GM18520 (cell line): ENCODE data around the gene IDUA.

Experiments
- ATAC-seq: cut with Tn5 transposase; IDR thresholded peaks from one replicate; pipeline ENCODE4 v1.9.1; 2021; ENCODE audit not compliant: unreplicated experiment

Gene IDUA

GRCh38 chr4:1013225-1014073, 26.6 kb downstream of the IDUA start:
- ATAC-seq, result no peak

GRCh38 chr4:1014291-1015167, 27.7 kb downstream of the IDUA start:
- no peak for ATAC-seq

GRCh38 chr4:1015179-1015578, 28.3 kb downstream of the IDUA start:
- ATAC-seq, result no peak

- ATAC-seq, result no peak
Observed at GRCh38 chr4:1015746-1016145, 28.9 kb downstream of the IDUA start.

DNA sequence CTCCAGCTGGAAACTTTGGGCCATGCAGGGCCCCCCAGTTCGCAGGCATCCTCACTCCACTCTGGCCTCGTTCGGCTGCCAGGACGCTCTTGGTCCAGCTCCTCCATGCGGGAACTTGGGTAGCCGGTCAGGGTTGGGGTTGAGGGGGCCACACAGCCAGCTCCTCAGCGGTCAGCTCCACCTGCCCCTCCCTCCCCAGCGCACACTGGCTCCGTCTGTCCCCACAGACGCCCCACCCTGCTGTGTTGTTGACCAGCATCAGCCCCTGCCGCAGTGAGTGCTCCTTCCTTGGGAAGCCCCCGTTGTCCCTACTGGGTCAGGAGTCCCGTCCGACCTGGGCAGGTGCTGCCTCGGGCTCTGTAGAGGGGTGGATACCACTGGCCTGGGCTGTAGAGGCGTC, 30.4 kb downstream of the IDUA start:
- ATAC-seq, result no peak

DNA sequence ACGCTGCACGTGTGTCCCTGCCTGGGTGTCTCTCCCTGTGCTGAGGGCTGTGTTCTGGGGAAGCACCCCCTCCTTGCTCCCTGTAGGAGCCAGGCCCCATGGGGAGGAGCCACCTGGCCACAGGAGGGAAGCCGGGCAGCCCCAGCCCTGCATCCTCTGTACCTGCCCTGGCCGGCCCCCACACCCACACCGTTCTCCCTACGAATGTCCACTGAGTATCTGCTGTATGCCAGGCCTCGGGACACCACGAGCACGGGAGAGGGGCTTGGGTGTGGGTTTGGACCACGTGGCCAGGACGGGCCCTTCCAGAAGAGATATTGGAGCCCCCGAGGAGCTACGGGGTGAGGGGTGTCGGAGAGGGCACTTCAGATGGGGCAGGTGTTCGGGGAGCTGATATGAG, 30.9 kb downstream of the IDUA start:
- ATAC-seq, result no peak

DNA sequence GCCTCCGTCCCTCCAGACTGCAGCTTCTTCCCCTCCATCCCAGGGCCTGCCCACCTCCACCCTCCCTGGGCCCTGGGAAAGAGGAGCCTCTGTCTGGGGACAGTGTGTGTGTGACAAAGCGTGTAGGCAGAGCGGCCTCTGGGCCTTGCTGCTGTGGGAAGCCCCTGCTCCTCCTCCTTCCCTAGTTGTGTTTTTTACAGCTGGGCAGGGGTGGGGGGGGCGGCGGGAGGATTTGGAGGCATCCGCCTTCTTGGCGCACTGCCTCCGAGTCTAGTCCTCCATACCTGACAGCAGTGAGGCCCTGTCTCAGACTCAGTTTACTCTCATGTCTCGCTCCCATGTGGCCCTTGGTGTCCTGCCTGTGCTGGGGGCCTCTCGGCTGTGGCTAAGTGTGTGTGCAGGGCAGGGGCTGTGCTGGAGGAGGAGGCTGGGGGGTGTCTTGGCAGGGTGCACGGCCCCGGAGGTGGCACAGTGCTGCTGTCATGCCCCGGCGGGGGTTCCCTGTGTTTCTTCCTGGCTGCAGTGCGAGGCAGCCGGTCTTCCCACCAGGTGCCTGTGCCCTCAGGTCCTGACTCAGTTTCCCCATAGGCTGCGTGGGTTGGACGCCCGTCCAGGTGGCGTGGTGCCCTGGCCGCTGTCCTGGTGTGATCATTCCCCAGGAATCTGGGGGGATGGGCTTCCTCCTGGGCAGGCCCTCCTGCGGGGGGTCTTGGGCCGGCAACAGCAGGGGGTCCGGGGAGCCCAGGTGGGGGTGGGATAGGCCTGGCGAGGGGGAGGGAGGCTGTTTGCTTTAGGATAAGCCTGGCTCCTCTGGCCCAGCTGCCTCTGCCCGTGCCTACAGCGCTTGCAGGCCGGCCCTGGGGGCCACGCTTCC, 31.5 kb downstream of the IDUA start:
- no peak for ATAC-seq

GRCh38 chr4:1019320-1019719, 32.5 kb downstream of the IDUA start:
- no peak for ATAC-seq

DNA sequence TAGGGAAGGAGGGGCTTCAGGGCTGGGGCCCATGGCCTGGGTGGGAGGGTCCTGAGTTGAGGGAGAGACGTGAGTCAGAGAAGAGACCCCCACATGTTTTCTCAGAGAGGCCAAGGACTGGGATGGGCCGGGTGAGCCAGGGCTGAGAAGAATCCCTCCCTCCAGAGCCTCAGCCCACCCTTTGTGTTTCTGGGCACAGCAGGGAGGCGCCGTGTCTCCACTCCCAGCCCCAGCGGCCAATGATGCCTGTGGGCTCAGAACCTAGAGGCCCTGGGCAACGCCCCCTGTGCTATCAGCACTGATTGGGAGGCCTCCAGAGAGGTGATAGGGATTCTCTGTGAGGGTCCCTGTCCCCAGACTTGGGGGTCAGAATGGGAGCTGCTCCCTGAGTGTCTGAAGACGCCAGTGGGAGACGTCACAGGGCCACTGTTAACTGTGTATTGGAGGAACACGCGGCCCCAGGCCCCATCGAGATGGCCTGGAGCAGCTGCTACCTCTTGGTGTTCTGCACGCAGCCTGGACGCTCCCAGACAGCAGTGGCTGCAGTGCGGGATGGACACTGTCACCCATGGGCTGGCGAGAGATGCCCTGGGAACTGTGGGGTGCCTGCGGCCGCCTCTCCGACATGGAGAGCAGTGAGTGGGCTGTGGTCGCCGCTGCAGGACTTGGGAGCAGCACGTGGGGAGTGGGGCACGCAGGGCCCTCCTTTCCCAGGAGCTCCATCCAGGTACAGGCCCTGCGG, 33.1 kb downstream of the IDUA start:
- no peak for ATAC-seq

GRCh38 chr4:1021386-1022050, 34.7 kb downstream of the IDUA start:
- ATAC-seq, result peak; percentile 82

DNA sequence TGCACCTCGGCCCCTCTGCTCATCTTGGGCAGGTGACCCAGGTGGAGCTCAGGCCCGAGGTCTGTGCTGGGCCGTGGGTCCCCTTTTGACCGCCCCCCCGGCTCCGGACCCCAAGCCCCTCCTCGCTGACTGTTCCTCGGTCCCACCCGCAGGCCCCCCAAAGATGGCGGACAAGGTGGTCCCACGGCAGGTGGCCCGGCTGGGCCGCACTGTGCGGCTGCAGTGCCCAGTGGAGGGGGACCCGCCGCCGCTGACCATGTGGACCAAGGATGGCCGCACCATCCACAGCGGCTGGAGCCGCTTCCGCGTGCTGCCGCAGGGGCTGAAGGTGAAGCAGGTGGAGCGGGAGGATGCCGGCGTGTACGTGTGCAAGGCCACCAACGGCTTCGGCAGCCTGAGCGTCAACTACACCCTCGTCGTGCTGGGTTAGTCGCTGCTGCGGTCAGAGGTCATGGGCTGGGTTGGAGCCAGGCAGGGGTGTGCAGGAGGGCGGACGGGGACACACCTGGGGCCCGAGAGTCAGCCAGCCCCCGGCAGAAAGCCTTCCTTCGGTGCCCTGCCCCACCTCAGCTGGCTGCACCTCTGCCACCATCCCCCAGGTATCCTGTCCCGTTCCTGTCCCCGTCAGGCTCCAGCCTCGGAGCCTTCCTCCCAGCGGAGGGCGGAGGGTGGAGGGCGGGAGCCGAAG, 35.4 kb downstream of the IDUA start:
- ATAC-seq, result no peak

GRCh38 chr4:1022739-1023066, 35.9 kb downstream of the IDUA start:
- no peak for ATAC-seq

DNA sequence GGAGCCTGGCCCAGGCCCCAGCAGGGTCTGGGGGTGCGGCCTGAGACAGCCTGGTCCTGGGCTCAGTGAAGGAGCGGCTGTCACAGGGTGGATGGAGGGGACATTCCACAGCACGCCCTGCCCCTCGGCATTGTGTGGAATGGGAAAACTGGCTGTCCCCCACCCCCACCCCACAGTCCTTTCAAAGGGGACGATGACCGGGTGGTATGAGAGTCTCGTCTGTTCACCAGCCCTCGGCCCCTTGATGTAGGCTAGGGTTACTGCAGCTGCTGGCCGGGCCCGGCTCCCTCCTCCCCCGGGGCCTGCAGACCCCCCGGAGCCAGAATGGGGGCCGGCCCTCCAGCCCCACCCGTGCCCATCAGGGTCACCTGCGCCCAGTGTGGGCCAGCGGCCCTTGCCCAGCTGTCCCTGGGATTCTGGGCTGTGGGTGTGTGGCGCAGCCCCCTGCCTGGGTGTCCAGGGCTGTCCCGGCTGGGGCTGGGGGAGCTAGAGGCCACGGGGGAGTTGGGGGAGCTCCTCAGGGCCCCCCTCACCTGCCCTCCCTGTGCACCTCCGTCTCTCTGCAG, 36.3 kb downstream of the IDUA start:
- no peak for ATAC-seq

DNA sequence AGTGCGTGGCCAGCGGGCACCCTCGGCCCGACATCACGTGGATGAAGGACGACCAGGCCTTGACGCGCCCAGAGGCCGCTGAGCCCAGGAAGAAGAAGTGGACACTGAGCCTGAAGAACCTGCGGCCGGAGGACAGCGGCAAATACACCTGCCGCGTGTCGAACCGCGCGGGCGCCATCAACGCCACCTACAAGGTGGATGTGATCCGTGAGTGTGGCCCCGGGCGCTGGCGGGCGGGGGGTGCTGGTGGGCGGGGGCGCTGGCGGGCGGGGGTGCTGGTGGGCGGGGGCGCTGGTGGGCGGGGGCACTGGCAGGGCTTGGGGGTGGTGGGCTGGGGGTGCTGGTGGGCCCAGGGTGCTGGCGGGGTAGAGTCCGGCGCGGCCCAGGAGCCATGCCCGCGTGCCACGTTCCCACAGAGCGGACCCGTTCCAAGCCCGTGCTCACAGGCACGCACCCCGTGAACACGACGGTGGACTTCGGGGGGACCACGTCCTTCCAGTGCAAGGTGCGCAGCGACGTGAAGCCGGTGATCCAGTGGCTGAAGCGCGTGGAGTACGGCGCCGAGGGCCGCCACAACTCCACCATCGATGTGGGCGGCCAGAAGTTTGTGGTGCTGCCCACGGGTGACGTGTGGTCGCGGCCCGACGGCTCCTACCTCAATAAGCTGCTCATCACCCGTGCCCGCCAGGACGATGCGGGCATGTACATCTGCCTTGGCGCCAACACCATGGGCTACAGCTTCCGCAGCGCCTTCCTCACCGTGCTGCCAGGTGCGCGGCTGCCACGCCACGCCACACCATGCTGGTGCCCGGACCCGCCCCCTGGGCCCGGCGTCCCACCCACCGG, 37.3 kb downstream of the IDUA start:
- no peak for ATAC-seq

DNA sequence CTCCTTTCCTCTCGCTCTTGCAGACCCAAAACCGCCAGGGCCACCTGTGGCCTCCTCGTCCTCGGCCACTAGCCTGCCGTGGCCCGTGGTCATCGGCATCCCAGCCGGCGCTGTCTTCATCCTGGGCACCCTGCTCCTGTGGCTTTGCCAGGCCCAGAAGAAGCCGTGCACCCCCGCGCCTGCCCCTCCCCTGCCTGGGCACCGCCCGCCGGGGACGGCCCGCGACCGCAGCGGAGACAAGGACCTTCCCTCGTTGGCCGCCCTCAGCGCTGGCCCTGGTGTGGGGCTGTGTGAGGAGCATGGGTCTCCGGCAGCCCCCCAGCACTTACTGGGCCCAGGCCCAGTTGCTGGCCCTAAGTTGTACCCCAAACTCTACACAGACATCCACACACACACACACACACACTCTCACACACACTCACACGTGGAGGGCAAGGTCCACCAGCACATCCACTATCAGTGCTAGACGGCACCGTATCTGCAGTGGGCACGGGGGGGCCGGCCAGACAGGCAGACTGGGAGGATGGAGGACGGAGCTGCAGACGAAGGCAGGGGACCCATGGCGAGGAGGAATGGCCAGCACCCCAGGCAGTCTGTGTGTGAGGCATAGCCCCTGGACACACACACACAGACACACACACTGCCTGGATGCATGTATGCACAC, 38.2 kb downstream of the IDUA start:
- no peak for ATAC-seq

GRCh38 chr4:1026115-1026514, 39.3 kb downstream of the IDUA start:
- ATAC-seq, result peak; percentile 49

DNA sequence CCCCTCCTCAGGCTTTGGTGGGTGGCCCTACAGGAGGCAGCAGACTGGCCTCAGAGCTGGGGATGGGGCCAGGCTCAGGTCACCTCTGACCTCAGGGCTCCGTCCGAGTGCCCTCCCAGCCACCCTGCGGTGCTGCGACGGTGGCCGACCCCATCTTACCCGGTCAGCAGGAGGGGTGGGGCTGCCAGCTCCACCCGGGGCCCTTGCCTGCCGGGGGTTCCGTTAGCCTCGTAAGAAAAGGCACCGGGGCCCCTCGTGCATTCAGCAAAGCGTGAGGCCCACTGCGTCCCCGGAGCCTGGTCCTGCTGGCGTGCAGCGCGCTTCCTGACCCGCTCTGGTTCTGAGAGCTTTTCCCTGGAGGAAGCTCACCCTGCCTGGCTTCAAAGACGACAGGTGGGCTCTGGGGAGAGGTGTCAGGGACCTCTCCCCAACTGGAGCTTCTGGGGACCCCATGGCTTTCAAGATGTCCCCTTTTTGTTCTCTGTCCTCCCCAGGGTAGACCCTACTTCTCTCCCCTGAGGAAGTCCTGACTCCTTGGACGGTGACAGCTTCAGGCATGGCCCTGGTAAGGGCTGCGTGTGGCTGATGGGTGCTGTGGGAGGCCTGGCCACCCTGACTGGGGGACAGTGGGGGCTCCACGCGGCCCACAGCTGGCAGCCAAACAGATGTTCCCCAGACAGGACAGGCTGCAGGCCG, 40.5 kb downstream of the IDUA start:
- ATAC-seq, result no peak
